Adrenal gland (tissue), 5 donors: ENCODE data around the gene SFMBT1.
"Not testable (repeated sequence)": the region's sequence is repeated elsewhere in the genome, so short reads cannot be mapped to it uniquely, and the experiment has no call there.

Experiments used
- CTCF ChIP-seq, 6 experiments: fragments of 450-650 bp in 4 of 6; fragments of 200-600 bp in 2 of 6; sonication (generic) in 1 of 6; IDR thresholded peaks; 1 replicate in 5 of 6; 2 replicates in 1 of 6; pipeline versions ENCODE4 v1.5.1 to v1.8.0; 2016 to 2021; ENCODE audit warnings: antibody characterized with exemption in 6 of 6, mild to moderate bottlenecking in 2 of 6, moderate library complexity in 1 of 6
- POLR2A ChIP-seq, 2 donors: fragments of 450-650 bp; IDR thresholded peaks; one replicate each; pipeline ENCODE4 v1.6.1; 2017; ENCODE audit warnings: antibody characterized with exemption in 2 of 2, mild to moderate bottlenecking in 2 of 2, moderate library complexity in 1 of 2
- donor health status: DM: no; HTN: no; CAD: no.

GRCh38 chr3:53034411-53034810 is 11.5 kb downstream of the SFMBT1 start:
- not testable (repeated sequence) for TF ChIP-seq CTCF, POLR2A (IDR thresholded peaks at IDR 0.05)
